Adrenal gland (tissue), 5 donors: ENCODE results near the gene AIFM3.

Experiments
- CTCF ChIP-seq, 6 experiments: fragments of 450-650 bp in 4 of 6; fragments of 200-600 bp in 2 of 6; sonication (generic) in 1 of 6; IDR thresholded peaks; 1 replicate in 5 of 6; 2 replicates in 1 of 6; pipeline versions ENCODE4 v1.5.1 to v1.8.0; 2016 to 2021; ENCODE audit warnings: antibody characterized with exemption in 6 of 6, mild to moderate bottlenecking in 2 of 6, moderate library complexity in 1 of 6
- POLR2A ChIP-seq, 2 donors: fragments of 450-650 bp; IDR thresholded peaks; one replicate each; pipeline ENCODE4 v1.6.1; 2017; ENCODE audit warnings: antibody characterized with exemption in 2 of 2, mild to moderate bottlenecking in 2 of 2, moderate library complexity in 1 of 2
- donor health status: DM: no; HTN: no; CAD: no.

GRCh38 chr22:20989323-20990138 is 22.5 kb downstream of the AIFM3 start:
- TF ChIP-seq POLR2A (IDR thresholded peaks at IDR 0.05) (no peak), CTCF (IDR thresholded peaks at IDR 0.05) (no peak)
